ENCODE data around the gene LZTS3.

Gene LZTS3

DNA sequence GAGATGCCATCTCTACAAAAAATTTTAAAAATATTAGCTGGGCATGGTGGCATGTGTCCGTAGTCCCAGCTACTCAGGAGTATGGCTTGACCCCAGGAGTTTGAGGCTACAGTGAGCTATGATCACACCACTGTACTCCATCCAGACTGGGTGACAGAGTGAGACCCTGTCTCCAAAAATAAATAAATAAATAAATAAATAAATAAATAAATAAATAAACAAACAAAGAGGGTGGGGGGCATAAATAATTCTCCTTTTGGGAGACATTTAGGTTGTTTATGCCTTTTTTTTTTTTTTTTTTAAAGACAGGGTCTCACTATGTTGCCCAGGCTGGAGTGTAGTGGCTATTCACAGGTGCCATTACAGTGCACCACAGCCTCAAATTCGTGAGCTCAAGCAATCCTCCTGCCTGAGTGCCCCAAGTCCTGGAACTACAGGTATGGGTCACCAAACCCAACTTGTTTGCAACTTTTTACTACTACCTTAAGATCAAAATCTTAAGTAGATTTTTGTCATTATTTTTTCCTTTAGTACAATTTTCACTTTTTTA is 43.2 kb downstream of the LZTS3 start:
- Histone ChIP-seq H3K27ac (ENCODE audit: low read length) (no peak overlapping the region), H3K36me3 (ENCODE audit: insufficient read depth, low read length) (no peaks in the 10 kb centered on the region), H3K79me2 (ENCODE audit: insufficient read depth, low read length) (0 out of 2 replicates have a peak, but pooled peaks cover 2% of the 10 kb centered on the region), H2AFZ (ENCODE audit: low read depth, low read length) (no peak overlapping the region), H4K20me1 (ENCODE audit: insufficient read depth, low read length) (no peaks in the 10 kb centered on the region), H3K4me2 (ENCODE audit: insufficient read depth, low read length) (no peak overlapping the region), H3K4me3 (ENCODE audit: low read depth in 1 of 2, low read length in 2 of 2) (no peak overlapping the region), H3K9me3 (ENCODE audit: insufficient read depth, low read length, severe bottlenecking) (peaks cover 10% of the 10 kb centered on the region), H3K4me1 (ENCODE audit: insufficient read depth, low read length) (no peaks in the 10 kb centered on the region), H3K9ac (ENCODE audit: low read depth, low read length) (no peak overlapping the region), H3K27me3 (ENCODE audit: insufficient read depth, low read length, poor library complexity) (no peaks in the 10 kb centered on the region)
- TF ChIP-seq EZH2 (IDR thresholded peaks at IDR 0.05; ENCODE audit: borderline replicate concordance, low read depth, low read length, severe bottlenecking) = no peak
- TF ChIP-seq, protein P1, sequence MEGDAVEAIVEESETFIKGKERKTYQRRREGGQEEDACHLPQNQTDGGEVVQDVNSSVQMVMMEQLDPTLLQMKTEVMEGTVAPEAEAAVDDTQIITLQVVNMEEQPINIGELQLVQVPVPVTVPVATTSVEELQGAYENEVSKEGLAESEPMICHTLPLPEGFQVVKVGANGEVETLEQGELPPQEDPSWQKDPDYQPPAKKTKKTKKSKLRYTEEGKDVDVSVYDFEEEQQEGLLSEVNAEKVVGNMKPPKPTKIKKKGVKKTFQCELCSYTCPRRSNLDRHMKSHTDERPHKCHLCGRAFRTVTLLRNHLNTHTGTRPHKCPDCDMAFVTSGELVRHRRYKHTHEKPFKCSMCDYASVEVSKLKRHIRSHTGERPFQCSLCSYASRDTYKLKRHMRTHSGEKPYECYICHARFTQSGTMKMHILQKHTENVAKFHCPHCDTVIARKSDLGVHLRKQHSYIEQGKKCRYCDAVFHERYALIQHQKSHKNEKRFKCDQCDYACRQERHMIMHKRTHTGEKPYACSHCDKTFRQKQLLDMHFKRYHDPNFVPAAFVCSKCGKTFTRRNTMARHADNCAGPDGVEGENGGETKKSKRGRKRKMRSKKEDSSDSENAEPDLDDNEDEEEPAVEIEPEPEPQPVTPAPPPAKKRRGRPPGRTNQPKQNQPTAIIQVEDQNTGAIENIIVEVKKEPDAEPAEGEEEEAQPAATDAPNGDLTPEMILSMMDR (IDR thresholded peaks at IDR 0.05; ENCODE audit: borderline replicate concordance, extremely low read depth, low read length, poor library complexity, severe bottlenecking) = no peak
- ATAC-seq (ENCODE audit: insufficient read depth, low read depth) = no peak
- no peak for DNase-seq

DNA sequence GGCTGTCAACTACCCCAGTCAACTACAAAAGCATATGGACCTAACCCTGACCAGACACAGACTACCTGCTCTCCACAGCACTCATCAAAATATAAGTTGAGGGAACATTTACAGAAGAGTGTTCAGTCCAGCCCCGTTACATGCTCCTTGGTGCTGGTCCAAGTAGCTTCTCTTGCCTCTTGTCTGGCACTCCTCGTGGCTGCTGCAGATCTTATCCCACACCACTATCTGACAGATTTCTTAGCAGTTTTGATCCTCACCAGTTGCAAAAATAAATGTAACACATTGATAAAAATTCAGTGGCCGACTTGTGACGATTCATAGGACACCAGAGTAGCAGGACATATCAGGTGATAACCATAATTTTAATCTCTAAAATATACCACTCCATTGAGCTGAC is 44.3 kb downstream of the LZTS3 start:
- TF ChIP-seq EZH2 (IDR thresholded peaks at IDR 0.05; ENCODE audit: borderline replicate concordance, low read depth, low read length, severe bottlenecking) = no peak
- TF ChIP-seq, protein P1 (IDR thresholded peaks at IDR 0.05; ENCODE audit: borderline replicate concordance, extremely low read depth, low read length, poor library complexity, severe bottlenecking) = no peak
- no peak for DNase-seq

DNA sequence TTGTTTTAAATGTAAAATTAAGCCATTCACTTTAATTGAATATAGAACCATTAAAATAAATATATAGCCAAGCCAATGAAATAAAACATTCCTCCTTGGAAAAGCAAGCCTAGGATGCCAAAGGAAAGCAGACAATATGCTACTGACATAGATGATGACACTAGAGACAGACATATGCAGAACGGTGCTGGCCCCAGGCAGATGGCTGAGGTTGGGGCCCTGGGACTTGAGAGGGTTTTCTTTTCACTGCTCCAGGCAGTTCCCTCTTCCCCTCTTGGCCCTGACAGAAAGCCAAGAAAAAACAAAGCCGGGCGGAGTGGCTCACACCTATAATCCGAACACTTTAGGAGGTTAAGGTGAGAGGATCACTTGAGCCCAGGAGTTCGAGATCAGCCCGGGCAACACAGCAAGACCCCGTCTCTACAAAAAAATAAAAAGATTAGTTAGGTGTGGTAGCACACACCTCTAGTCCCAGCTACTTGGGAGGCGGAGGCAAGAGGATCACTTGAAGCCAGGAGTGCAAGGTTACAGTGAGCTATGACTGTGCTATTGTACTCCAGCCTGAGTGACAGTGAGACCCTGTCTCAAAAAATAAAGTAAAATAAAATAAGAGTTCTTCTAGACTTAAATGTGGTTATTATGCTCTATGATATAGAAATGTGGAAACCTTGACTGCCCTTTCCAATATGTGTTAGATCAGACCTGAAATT is 44.9 kb downstream of the LZTS3 start:
- Histone ChIP-seq H3K27me3 (ENCODE audit: insufficient read depth, low read length, poor library complexity) (no peaks in the 10 kb centered on the region), H3K36me3 (ENCODE audit: insufficient read depth, low read length) (peaks cover 6% of the 10 kb centered on the region; the same call in 1 of the 2 replicates), H2AFZ (ENCODE audit: low read depth, low read length) (no peak overlapping the region), H3K4me1 (ENCODE audit: insufficient read depth, low read length) (no peaks in the 10 kb centered on the region), H4K20me1 (ENCODE audit: insufficient read depth, low read length) (no peaks in the 10 kb centered on the region), H3K4me3 (ENCODE audit: low read depth in 1 of 2, low read length in 2 of 2) (no peak overlapping the region), H3K4me2 (ENCODE audit: insufficient read depth, low read length) (no peak overlapping the region), H3K79me2 (ENCODE audit: insufficient read depth, low read length) (0 out of 2 replicates have a peak, but pooled peaks cover 2% of the 10 kb centered on the region), H3K27ac (ENCODE audit: low read length) (no peak overlapping the region), H3K9ac (ENCODE audit: low read depth, low read length) (no peak overlapping the region), H3K9me3 (ENCODE audit: insufficient read depth, low read length, severe bottlenecking) (peaks cover 19% of the 10 kb centered on the region)
- DNase-seq (no peak), ATAC-seq (ENCODE audit: insufficient read depth, low read depth) (no peak)
- no peak for TF ChIP-seq EZH2 (IDR thresholded peaks at IDR 0.05; ENCODE audit: borderline replicate concordance, low read depth, low read length, severe bottlenecking)
- TF ChIP-seq, protein P1 (IDR thresholded peaks at IDR 0.05; ENCODE audit: borderline replicate concordance, extremely low read depth, low read length, poor library complexity, severe bottlenecking) = no peak

More for the DNA sequence above, 44.3 kb downstream of the LZTS3 start:
- H3K4me2 ChIP-seq (ENCODE audit: insufficient read depth, low read length) = no peak overlapping the region
- no peaks in the 10 kb centered on the region for H3K4me1 ChIP-seq (ENCODE audit: insufficient read depth, low read length)
- H3K9me3 ChIP-seq (ENCODE audit: insufficient read depth, low read length, severe bottlenecking) = peaks cover 14% of the 10 kb centered on the region
- ATAC-seq (ENCODE audit: insufficient read depth, low read depth) = no peak
- no peak overlapping the region for H3K27ac ChIP-seq (ENCODE audit: low read length)
- H3K9ac ChIP-seq (ENCODE audit: low read depth, low read length) = no peak overlapping the region
- no peaks in the 10 kb centered on the region for H4K20me1 ChIP-seq (ENCODE audit: insufficient read depth, low read length)
- no peak overlapping the region for H3K4me3 ChIP-seq (ENCODE audit: low read depth in 1 of 2, low read length in 2 of 2)
- 0 out of 2 replicates have a peak, but pooled peaks cover 2% of the 10 kb centered on the region for H3K79me2 ChIP-seq (ENCODE audit: insufficient read depth, low read length)
- no peaks in the 10 kb centered on the region for H3K27me3 ChIP-seq (ENCODE audit: insufficient read depth, low read length, poor library complexity)
- no peak overlapping the region for H2AFZ ChIP-seq (ENCODE audit: low read depth, low read length)
- H3K36me3 ChIP-seq (ENCODE audit: insufficient read depth, low read length) = no peaks in the 10 kb centered on the region
